Lower leg skin (tissue), 3 donors: ENCODE measurements around the gene LCN15.

Experiments used
- CTCF ChIP-seq, 3 donors: fragments of 450-650 bp; IDR thresholded peaks; one replicate each; pipeline ENCODE4 v1.5.1; 2016; ENCODE audit warnings: antibody characterized with exemption in 3 of 3, mild to moderate bottlenecking in 3 of 3, moderate library complexity in 2 of 3
- POLR2A ChIP-seq, 2 donors: fragments of 450-650 bp; IDR thresholded peaks; one replicate each; pipeline ENCODE4 v1.6.1; 2016 to 2017; ENCODE audit warnings: antibody characterized with exemption in 2 of 2, mild to moderate bottlenecking in 1 of 2, moderate library complexity in 1 of 2

- TF ChIP-seq CTCF (IDR thresholded peaks at IDR 0.05) (no peak), POLR2A (IDR thresholded peaks at IDR 0.05) (no peak)
Measured at GRCh38 chr9:136728548-136729123, 35.7 kb downstream of the LCN15 start.
